Pons (tissue), 1 donor: Measurements from ENCODE around the gene NCOA1.
"Not testable (repeated sequence)": the region's sequence is repeated elsewhere in the genome, so short reads cannot be mapped to it uniquely, and the experiment has no call there.

Experiments
- DNase-seq: peaks from one replicate; pipeline ENCODE4 v3.0.0-alpha.2; 2016; ENCODE audit warnings: low spot score

Gene NCOA1

GRCh38 chr2:24635181-24635580, 144.1 kb downstream of the NCOA1 start:
- DNase-seq, result peak; percentile 20

GRCh38 chr2:24638568-24638967, 147.5 kb downstream of the NCOA1 start:
- no peak for DNase-seq

DNA sequence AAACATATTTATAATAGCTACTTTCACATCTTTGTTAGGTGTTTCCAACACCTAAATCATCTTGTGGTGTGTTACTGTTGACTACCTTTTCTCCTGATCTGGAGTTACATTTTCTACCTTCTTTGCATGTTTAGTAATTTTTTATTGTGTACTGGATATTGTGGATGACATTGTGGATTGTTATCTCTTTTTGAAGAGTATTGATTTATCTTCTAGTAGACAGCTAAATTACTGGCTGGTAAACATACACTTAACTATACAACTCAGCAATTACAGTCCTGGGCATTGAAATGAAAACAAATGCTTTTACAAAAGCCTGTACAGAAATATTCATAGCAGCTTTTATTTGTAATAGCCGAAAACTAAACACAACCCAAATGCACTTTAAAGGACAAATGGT, 151.3 kb downstream of the NCOA1 start:
- no peak for DNase-seq

- DNase-seq, result no peak
Observed at GRCh38 chr2:24643051-24643450, 152.0 kb downstream of the NCOA1 start.

- no peak for DNase-seq
Observed at GRCh38 chr2:24644032-24644431, 153.0 kb downstream of the NCOA1 start.

- no peak for DNase-seq
Observed at GRCh38 chr2:24650997-24651642, 160.1 kb downstream of the NCOA1 start.

GRCh38 chr2:24651643-24652003, 160.6 kb downstream of the NCOA1 start:
- DNase-seq, result no peak

DNA sequence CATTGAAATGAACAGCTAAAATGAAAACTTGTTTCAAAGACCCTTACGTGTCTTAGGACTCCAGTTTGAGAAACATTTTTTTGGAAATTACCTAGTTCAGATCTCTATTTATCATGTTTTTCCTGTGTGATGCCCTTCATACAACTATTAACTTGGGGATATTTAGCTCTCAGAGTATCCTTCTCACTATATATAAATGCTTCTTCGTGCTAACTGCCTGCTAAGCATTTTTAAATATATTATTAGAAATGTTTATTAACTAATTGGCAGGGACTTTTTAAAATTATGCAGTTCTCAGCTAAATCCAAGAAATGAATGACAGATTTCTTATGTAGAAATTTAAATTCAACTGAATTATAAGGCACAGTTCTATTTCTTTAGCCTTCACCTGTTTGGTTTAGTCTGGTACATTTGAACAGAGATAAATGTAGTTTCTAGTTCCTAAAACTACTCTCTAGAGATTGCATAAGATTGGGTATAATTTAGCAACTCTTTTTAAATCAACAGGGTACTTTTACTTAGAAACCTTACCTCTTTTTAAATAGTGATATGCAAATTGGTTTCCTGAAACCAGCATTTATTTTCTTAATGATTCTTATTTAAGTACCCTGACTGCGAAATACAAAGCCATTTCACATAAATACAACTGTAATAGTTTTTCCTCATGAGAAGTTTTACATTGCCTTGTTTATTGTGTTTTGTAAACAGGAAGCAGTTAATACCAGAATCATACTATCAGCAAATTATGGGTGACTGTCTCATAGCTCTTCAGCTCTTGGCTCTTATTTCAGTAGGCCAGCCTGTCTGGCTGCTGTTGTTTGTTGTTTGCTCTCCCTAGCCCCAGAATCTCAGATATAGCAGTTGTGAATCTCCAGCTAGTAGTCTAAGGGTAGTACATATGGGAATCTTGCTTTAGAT, 161.5 kb downstream of the NCOA1 start:
- peak; percentile 25 for DNase-seq

DNA sequence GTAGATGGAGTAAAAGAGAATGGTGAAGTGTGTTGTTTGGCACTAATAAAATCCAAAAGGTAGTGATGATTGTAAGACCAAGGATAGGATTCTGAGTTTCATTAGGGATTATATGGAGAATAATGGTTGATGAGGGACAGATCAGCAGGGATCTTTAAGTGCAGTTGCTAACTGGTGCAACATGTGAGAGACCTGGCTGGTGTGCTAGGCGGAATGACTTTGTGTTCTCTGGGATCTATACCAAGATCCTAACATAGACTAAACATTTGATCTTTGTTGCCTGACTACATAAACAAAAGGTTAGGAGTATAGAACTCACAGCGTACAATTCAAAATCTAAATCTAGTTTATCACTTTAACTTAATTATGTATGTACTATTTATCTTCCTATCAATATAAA, 166.8 kb downstream of the NCOA1 start:
- DNase-seq, result no peak

DNA sequence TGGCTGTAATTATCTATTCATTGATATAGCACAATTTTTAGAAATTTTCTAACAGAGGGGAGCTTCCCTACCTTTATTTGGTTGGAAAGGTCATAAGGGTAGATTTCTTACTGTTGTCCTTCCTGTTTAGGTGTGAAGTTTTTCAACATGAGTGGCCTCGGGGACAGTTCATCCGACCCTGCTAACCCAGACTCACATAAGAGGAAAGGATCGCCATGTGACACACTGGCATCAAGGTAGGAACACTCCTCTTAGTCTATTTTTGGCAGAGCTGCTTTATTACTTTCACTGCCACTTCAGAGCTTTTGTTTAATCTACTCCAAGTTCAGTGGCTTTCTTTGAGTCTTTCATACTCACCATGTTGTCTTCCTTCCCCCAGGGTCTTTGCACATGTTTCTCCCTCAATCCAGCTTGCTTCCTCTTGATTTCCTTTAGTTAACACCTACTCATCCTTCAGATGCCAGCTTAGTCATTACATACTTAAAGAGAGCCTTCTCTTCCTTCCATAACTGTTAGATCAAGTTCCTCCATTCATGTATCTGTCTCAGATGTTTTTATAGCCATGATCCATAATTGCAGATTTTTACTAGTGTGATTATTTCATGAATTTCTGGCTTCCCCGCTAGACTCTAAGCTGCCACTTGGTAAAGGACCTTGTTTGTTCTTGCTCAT, 167.6 kb downstream of the NCOA1 start:
- no peak for DNase-seq

DNA sequence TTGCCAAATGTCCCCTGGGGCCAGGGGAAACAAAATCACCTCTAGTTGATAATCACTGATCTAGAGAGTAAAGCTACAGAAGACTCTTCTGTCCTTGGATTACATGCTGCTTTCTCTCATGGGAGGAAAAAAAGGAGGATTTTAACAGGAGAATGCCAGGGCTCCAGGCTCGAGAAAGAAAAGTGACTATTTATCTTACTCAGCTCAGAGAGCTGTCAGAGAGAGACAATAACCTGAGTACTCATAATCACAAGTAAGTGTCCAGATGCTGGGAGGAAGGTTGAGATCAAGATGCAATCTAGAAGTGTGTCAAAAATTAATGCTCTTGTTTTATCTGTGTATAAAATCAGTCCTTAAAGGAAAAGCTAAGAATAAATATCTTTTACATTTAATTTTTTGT, 168.8 kb downstream of the NCOA1 start:
- no peak for DNase-seq

- DNase-seq, result no peak
Observed at GRCh38 chr2:24667542-24667941, 176.5 kb downstream of the NCOA1 start.

- DNase-seq, result no peak
Observed at GRCh38 chr2:24671230-24671629, 180.2 kb downstream of the NCOA1 start.

- DNase-seq, result no peak
Observed at GRCh38 chr2:24672589-24672988, 181.5 kb downstream of the NCOA1 start.

DNA sequence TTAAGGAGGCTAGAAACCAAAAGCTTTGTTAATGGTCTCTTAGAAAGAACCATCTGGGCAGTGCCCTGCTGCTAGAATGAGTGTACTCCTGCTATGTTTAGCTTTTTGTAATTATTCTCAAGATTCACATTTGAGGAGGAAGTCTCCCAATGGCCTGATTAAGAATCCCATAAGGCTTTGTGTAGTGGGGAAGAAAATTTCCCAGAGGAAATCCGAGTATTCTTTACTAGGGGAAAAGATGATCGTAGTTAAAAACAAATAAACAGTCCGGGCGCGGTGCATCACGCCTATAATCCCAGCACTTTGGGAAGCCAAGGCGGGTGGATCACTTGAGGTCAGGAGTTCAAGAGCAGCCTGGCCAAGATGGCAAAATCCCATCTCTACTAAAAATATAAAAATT, 184.3 kb downstream of the NCOA1 start:
- DNase-seq, result no peak

DNA sequence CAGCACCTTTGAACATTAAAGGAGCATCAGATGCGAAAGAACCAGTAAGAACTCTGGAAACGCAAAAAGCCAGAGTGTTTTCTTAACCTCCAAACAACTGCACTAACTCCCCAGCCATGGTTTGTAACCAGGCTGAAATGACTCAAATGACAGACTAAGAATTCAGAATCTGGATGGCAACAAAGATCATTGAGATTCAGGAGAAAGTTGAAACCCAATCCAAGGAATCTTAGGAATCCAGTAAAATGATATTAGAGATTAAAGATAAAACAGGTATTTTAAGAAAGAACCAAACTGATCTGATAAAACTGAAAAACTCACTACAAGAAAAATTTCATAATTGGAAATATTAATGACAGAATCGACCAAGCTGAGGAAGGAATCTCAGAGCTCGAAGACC, 185.4 kb downstream of the NCOA1 start:
- no peak for DNase-seq

DNA sequence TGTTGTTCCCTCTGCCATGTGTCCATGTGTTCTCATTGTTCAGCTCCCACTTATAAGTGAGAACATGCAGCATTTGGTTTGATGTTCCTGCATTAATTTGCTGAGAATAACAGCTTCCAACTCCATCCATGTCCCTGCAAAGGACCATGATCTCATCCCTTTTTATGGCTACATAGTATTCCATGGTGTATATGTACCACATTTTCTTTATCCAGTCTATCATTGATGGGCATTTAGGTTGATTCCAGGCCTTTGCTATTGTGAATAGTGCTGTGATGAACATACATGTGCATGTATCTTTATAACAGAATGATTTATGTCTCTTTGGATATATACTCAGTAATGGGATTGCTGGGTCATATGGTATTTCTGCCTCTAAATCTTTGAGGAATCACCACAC, 187.0 kb downstream of the NCOA1 start:
- DNase-seq, result not testable (repeated sequence)

DNA sequence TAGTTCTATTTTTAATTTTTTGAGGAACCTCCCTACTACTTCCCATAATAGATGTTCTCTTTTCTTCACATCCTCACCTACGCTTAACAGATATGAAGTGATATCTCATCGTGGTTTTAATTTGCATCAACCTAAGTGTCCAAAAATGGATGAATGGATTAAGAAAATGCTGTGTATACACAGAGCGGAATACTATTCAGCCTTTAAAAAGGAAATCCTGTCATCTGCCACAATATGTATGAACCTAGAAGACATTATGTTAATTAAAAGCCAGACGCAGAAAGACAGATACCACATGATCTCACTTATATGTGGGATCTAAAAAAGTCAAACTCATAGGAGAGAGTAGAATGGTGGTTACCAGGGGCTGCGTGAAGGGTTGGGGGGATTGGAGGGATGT, 189.1 kb downstream of the NCOA1 start:
- DNase-seq, result no peak

DNA sequence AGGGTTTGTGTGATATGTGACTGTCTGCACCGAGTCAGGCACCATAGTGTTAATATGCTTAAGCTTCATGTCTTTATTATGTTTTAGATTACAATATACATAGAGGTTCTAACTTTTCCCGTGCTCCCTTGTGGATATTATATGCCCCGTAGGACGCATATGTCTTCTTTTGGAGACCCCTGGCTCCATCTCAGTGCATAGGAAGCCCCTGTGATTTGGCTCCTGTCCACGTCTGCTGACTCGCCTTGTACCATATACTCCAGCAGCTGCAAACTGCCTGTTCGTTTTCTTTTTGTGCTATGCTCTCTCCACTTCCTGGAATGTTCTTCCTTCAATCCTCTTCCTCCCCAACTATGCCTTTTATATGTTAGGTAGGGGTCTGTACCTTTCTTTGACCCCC, 191.2 kb downstream of the NCOA1 start:
- no peak for DNase-seq

- DNase-seq, result no peak
Observed at GRCh38 chr2:24683408-24683807, 192.4 kb downstream of the NCOA1 start.

DNA sequence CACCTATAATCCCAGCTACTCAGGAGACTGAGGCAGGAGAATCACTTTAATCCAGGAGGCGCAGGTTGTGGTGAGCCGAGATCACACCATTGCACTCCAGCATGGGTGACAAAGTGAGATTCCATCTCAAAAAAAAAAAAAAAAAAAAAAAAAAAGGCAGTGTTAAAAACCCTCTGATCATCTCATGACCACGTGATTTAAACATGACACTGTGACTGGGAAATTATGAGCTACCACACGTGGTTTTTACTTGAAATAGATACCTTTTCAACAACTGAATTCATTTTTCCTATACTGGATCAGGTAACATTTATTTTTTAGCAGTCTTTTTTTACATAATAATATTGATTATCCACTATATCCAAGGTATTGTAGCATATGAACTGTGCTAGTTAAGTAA, 199.5 kb downstream of the NCOA1 start:
- no peak for DNase-seq

GRCh38 chr2:24691806-24692205, 200.8 kb downstream of the NCOA1 start:
- no peak for DNase-seq

GRCh38 chr2:24697792-24698191, 206.7 kb downstream of the NCOA1 start:
- no peak for DNase-seq
